GM18951 (cell line): ENCODE data around the gene SP7.

ENCODE experiments used
- POLR2A ChIP-seq: IDR thresholded peaks from 4 replicates; pipeline ENCODE4 v1.6.1; 2011; ENCODE audit warnings: mild to moderate bottlenecking; ENCODE audit not compliant: insufficient read length, insufficient read depth; ENCODE audit errors: extremely low read depth
- in situ Hi-C: fragments of 300-500 bp; cut with MboI; formaldehyde crosslinking; loops from one replicate; pipeline ENCODE4 v1.12.0; 2022; ENCODE audit warnings: low sequenced_read_pairs, mixed read lengths, inconsistent platforms; ENCODE audit not compliant: unreplicated experiment

The SP7 gene

DNA sequence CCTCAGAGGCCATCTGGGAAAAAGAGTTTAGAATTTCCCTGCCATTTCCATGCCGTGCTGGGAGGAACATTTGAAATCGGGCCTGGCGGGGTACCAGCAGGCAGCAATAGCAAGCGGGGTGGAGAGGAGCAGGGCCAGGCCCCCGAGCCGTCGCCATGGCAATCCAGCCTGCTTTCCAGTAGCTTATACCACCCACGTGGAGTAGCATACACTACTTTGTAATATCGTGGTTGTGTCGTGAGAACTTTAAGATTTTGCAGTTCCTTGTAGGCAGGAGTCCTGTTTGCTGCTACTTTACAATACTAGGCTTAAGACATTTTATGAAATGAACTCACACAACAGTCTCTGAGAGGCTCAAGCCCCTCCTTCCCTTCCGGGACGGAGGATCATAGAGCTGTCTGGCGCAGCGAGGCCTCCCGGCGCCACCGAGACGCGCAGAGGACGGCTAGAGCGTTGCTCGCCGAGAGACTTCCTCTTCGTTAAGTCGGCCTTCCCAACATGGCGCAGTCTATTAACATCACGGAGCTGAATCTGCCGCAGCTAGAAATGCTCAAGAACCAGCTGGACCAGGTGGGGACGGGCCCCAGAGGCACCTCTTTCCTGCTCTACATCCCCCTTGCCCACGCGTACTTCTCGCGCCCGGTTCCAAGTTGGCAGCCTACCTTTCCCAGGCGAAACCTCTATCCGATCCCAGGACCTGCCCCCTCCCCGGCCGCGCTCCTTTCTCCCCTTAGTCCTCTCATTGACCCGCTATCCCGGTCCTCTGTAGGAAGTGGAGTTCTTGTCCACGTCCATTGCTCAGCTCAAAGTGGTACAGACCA is 40.9 kb downstream of the SP7 start, which contains the start of gene PFDN5:
TSS of gene PFDN5 (plus strand) at position 473 of the 821 bp plus-strand sequence. CDS start at position 499, 26 bp downstream.
- in situ Hi-C loops = loop anchor here (10.0 kb wide), 1 partner anchor 80 kb away; no protein-coding TSS in a partner anchor
- TF ChIP-seq POLR2A = peak; percentile 83

DNA sequence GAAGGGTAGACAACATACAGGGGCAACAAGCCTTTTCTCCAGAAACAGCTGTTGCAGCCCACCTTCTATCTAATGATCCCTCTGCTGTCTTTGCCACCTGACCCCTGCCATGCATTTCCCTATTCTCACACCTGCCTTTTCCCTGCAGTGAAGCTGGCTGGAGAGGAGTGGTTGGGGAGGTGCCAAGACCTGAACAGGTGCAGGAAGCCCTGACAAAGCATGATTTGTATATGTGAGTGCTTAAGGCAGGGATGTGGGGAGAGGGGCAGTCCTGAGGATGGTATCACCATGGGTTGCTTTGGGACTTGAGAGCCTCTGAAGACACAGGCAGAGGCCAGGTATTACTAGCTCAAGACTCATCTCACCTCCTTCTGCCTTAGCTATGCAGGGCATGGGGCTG is 43.7 kb downstream of the SP7 start:
- in situ Hi-C loops = loop anchor here (10.0 kb wide), 1 partner anchor 78 kb away; no protein-coding TSS in a partner anchor
- no peak for TF ChIP-seq POLR2A

DNA sequence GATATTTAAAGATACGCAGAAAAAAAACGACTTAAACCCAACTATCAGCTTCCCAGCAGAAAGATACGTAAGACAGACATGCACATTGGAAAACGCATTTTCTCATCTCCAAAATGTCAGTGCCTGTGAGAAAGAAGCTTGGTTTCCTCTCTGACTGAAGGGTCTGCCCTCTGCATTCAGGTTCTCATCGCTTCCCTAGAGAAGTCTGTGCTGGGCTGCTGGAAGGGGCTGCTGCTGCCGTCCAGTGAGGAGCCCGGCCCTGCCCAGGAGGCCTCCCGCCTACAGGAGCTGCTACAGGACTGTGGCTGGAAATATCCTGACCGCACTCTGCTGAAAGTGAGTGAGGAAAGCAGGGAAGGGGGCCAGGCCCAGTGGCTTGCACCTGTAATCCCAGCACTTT is 45.5 kb downstream of the SP7 start:
- no peak for TF ChIP-seq POLR2A
- in situ Hi-C loops = loop anchor here (10.0 kb wide), 1 partner anchor 76 kb away; no protein-coding TSS in a partner anchor

DNA sequence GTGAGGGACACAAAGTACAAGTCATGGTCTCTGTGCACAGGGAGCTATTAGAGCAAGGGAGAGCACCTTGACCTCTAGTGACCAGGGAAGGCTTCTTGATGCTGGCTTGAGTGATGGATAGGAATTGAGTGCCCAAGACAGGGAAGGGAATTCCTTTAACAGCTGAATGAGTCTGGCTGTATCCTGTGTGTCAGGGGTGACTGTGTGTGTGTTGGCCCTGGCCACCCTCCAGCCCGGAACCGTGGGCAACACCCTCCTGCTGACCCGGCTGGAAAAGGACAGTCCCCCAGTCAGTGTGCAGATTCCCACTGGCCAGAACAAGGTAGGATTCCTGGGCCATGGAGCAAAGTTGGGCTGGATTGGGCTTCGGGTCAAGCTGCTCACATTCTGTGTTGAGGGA is 46.3 kb downstream of the SP7 start:
- no peak for TF ChIP-seq POLR2A
- in situ Hi-C loops = loop anchor here (10.0 kb wide), 2 partner anchors 75 to 135 kb away; no protein-coding TSS in a partner anchor

DNA sequence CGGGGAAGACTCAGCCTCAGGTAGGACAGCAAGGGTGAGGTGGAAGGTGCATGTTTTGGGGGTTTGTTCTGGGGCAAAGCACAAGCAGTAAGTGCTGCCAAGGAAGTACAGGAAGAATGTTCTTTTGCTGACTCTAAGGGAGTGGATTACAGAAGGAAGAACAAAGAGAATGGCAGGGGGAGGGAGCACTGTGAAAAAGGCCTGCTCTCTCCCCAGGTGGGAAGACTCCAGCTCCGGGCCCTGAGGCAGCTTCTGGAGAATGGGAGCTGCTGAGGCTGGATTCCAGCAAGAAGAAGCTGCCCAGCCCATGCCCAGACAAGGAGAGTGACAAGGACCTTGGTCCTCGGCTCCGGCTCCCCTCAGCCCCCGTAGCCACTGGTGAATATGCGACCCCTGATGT is 47.8 kb downstream of the SP7 start:
- TF ChIP-seq POLR2A = no peak
- in situ Hi-C loops = loop anchor here (10.0 kb wide), 1 partner anchor 134 kb away; no protein-coding TSS in a partner anchor

DNA sequence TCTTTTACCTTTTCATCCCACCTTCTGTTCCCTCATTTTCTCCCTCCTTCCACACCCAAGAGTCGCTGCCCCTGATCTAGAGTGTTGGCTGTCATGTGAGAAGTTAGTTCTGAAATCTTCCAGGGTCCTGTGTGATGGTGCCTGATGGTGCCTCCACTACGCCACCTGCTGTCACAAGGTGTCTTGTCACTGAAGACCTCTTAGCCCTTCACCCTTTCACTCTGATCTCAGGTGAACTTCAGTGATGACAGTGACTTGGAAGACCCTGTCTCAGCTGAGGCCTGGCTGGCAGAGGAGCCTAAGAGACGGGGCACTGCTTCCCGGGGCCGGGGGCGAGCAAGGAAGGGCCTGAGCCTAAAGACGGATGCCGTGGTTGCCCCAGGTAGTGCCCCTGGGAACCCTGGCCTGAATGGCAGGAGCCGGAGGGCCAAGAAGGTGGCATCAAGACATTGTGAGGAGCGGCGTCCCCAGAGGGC is 48.4 kb downstream of the SP7 start:
- in situ Hi-C loops = loop anchor here (10.0 kb wide), 1 partner anchor 133 kb away; no protein-coding TSS in a partner anchor
- TF ChIP-seq POLR2A = no peak

DNA sequence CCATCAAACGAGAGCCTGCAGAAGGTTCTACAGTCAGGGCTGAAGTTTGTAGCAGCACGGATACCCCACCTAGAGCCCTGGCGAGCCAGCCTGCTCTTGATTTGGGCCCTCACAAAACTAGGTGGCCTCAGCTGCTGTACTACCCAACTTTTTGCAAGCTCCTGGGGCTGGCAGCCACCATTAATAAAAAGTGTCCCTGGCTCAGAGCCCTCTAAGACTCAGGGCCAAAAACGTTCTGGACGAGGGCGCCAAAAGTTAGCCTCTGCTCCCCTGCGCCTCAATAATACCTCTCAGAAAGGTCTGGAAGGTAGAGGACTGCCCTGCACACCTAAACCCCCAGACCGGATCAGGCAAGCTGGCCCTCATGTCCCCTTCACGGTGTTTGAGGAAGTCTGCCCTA is 49.7 kb downstream of the SP7 start:
- in situ Hi-C loops = loop anchor here (10.0 kb wide), 1 partner anchor 132 kb away; no protein-coding TSS in a partner anchor
- no peak for TF ChIP-seq POLR2A

DNA sequence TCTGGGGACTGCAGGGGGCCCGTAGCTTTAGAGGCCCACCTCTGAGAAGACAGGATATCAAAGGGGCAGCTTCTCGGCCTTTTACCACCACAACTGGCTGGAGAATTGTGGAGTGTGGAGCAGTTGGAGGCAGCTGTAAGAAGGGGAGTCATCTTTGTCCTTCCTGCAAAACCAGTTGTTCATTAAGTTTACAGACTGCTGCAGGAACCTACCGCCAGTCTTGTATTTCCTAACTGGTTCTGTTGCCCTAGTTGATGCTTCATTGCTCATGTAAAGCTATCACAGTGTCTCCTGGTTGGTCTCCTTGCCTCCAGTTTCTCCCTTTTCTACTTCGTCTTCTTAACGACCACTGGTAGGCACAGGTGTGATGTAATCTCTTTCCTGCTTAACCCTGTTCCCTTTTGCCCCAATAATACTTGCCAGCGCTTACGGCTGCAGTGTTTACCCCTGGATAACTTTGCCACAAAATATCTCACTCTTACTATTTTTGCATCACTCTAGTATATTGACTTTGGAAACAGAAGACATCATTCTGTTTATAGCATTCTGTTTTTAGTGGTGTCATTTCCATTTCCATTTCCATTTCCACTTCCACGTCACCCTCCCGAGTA is 56.2 kb downstream of the SP7 start:
- no peak for TF ChIP-seq POLR2A
- in situ Hi-C loops = loop anchor here (10.0 kb wide), 1 partner anchor 125 kb away; no protein-coding TSS in a partner anchor

DNA sequence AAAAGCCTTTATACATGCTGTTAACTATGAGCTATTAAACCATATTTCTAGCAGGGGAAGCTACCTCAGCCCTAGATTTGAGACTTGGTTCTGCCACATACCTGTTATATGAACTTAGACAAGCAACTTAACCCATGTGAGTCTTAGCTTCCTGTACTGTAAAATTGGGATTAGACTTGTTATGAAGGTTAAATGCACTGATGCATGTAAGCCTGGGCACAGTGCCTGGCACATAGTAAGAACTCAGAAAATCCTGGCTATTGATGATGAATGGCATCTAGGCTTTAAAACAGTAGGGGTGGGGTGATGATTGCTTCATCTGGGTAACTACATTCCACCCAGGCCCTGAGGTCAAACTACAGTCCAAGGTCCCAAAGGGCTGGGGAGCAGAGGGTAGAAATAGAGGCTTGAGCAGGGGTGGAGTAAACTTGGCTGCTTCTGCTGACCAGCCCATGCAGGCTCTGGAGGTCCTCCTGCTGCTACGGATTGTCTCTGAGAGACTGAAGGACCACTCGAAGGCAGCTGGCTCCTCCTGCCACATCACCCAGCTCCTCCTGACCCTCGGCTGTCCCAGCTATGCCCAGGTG is 56.8 kb downstream of the SP7 start:
- TF ChIP-seq POLR2A = no peak
- in situ Hi-C loops = no loop called here

DNA sequence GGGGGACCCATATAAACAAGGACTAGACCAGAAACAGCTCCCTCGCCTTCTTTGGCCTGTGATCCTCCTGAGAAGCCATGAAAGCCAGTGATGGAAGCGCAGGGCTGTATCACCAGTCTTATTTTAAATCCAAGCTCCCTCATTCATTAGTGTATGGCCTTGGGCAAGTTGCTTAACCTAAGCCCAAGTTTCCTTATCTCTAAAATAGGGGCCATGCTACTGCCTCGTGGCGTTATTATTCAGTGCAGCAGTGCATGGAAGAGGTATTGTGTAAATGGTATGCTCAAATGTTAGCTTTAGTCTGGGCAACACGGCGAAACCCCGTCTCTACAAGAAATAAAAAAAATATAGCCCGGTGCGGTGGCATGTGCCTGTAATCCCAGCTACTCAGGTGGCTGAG is 58.2 kb downstream of the SP7 start:
- no peak for TF ChIP-seq POLR2A
- in situ Hi-C loops = no loop called here
